Stimulated activated effector memory CD8-positive, alpha-beta T cell treated with anti-CD3 and anti-CD28 coated beads, Interleukin-12 subunit alpha, Interleukin-12 subunit beta, amount 100 ng/mL, for 72 hours (primary cell): ENCODE results near the gene LLCFC1.

Source experiments
- ATAC-seq: fragments of 150-1000 bp; cut with Tn5 transposase; 2 replicates; pipeline ENCODE4 v1.10.0; 2021
- DNase-seq, 2 donors: peaks; one replicate each; pipeline ENCODE4 v3.0.0; 2021 to 2022; ENCODE audit warnings: low spot score in 2 of 2
- H3K27ac Mint-ChIP-seq: one replicate; pipeline ENCODE4 v1.8.0; 2022; ENCODE audit warnings: mild to moderate bottlenecking, mixed read lengths
- H3K36me3 Mint-ChIP-seq: one replicate; pipeline ENCODE4 v1.8.0; 2022; ENCODE audit warnings: mild to moderate bottlenecking, mixed read lengths
- H3K4me1 Mint-ChIP-seq: one replicate; pipeline ENCODE4 v1.8.0; 2022; ENCODE audit warnings: mixed read lengths
- H3K4me3 Mint-ChIP-seq: one replicate; pipeline ENCODE4 v1.8.0; 2022; ENCODE audit warnings: mild to moderate bottlenecking, mixed read lengths
- H3K9me3 Mint-ChIP-seq: one replicate; pipeline ENCODE4 v1.8.0; 2022; ENCODE audit warnings: mixed read lengths

Gene LLCFC1

DNA sequence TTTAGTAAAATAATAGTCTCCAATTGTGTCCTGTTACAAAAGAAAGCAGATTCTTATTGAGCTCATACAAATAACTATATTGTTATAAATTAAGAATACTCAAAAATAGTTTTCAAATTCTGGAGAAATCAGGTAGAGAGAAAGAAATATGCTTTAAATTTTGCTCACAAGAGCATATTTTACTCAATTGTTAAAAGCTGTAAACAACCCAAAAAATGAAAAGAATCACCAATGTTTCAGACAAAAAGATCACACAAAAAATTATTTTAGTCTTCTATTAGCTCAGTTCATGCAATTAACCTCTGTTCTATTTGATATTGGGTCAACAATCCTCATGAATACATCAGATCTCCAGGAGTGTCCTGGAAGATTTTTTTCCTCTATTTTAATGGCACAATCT is 35.2 kb upstream of the LLCFC1 start:
- DNase-seq (no peak), ATAC-seq (no peak)
- Mint-ChIP-seq H3K9me3 (no peaks in the 10 kb centered on the region), H3K27ac (no peak overlapping the region), H3K4me1 (no peaks in the 10 kb centered on the region), H3K4me3 (no peak overlapping the region), H3K36me3 (no peaks in the 10 kb centered on the region)

DNA sequence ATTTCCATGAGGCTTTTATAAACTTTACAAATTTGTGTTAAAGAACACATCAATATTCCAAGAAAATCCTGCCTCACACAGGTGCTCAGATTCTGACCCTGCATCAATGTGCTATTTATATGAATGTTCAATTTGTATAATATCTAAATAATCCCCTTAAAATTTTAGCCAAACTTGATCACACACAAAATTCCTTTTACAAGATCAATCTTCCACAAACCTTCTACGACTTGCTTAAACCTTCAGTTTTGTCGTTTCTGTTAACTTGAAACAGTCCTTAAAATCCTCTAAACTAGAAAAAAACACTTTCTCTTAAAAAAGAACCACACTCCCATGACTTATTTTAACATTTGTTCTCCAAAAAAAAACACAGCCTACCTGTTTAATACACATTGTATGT is 33.5 kb upstream of the LLCFC1 start:
- no peak overlapping the region for H3K27ac Mint-ChIP-seq
- no peaks in the 10 kb centered on the region for H3K36me3 Mint-ChIP-seq
- H3K4me3 Mint-ChIP-seq: no peak overlapping the region
- no peaks in the 10 kb centered on the region for H3K4me1 Mint-ChIP-seq
- DNase-seq: no peak
- ATAC-seq: no peak
- H3K9me3 Mint-ChIP-seq: no peaks in the 10 kb centered on the region

DNA sequence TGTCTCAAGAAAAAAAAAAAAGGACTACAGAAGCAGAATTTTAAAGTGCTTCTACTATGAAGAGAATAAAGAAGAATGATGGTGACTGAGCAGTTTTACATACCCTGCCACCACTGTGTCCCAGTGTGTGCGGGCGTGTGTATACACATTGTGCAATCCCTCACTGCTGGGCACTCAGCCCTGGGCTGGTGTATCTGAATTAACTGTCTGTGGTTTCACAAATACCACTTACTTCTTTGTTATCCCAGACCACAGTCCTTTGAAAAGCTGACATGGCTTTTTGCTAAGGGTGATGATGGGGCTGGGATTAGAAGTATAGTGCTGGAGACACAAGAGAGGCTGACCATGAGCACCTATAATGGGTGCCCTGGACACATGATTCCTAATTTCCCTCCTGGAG is 32.6 kb upstream of the LLCFC1 start:
- ATAC-seq (no peak), DNase-seq (no peak)
- Mint-ChIP-seq H3K36me3 (no peaks in the 10 kb centered on the region), H3K4me3 (no peak overlapping the region), H3K9me3 (no peaks in the 10 kb centered on the region), H3K27ac (no peak overlapping the region), H3K4me1 (no peaks in the 10 kb centered on the region)

DNA sequence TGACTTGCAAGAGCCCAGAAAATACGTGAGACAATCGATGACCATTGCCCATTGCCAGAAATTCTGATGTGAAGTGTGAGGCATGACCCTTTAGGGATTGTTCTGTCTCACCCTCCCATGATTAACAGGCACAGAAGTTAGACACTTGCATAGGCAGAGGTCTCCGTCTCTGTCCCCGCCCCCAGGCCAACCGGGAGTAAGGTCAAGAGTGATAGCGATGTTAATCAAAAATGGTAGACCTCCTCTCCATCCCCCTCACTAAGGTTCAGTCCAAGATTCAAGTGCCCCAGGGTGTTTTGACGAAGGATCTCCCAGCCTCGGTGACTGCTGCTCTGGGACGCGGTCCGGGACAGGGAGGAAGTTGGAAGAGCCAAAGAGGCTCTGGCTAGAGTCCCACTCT is 31.0 kb upstream of the LLCFC1 start:
- Mint-ChIP-seq H3K4me1 (no peaks in the 10 kb centered on the region), H3K9me3 (no peaks in the 10 kb centered on the region), H3K4me3 (no peak overlapping the region), H3K36me3 (no peaks in the 10 kb centered on the region), H3K27ac (no peak overlapping the region)
- DNase-seq (no peak), ATAC-seq (no peak)

DNA sequence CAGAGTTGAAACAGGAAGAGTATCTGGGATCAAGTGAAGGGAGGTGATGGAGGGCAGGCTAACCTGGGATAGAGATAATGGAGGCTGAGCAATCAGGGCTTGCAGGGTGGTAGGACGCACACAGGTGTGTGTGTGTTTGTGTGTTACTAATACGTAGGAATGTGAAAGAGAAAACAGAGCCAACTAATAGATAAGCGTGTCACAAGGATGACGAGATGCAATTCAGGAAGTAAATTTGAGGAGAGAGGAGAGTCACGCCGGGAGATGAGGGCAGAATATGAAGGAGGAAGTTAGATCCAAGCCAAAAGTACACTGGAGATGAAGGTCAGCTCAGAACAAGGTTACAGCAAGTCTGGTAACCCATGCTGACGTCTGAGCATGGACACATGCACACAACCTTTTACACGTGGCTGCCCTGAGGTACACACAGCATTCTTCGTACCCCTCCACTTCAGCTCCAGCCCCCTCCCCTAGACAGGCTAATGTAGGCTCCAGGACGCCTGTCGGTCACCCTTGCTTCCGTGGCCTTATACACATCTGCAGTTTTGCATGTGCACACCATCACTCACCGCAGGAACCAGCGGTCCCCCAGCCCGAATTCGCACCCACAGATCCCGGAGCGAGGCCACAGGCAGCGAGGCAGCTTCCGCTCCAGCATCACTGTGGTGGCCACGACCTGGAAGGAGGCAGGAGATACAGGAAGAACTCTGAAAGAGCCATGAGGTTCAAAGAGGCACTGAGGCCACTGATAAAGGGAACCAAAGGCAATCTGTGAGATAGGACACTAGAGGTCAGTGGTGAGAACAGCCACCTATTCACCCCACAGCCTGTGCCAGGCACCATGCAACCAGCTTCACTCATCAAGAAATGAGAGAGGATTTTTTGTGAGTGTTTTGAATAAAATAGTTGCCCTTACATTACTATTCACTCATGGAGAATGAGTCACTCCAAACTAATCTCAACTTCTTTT is 30.1 kb upstream of the LLCFC1 start:
- no peak overlapping the region for H3K27ac Mint-ChIP-seq
- no peaks in the 10 kb centered on the region for H3K9me3 Mint-ChIP-seq
- DNase-seq (no peak), ATAC-seq (peak; percentile 43)
- no peaks in the 10 kb centered on the region for H3K4me1 Mint-ChIP-seq
- no peak overlapping the region for H3K4me3 Mint-ChIP-seq
- no peaks in the 10 kb centered on the region for H3K36me3 Mint-ChIP-seq

DNA sequence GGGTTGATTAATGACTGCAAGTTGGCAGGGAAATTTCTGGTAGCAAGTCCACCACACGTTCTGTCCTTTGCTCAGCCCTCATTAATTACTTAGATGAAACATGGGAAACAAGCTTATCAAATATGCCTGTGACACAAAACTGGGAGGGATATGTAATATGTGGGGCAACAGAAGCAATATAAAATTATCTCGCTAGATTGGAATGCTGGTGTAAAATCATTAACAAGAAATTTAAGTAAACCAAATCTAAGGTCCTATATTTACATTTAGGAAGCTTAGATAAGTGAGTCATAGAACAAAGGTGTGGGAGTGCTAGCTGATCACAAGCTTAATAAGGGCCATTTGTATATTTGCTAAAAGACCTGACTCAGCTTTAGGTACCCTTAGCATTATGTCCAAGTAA is 29.3 kb upstream of the LLCFC1 start:
- DNase-seq (no peak), ATAC-seq (no peak)
- H3K4me1 Mint-ChIP-seq: no peaks in the 10 kb centered on the region
- H3K9me3 Mint-ChIP-seq: no peaks in the 10 kb centered on the region
- H3K27ac Mint-ChIP-seq: no peak overlapping the region
- H3K4me3 Mint-ChIP-seq: no peak overlapping the region
- no peaks in the 10 kb centered on the region for H3K36me3 Mint-ChIP-seq

DNA sequence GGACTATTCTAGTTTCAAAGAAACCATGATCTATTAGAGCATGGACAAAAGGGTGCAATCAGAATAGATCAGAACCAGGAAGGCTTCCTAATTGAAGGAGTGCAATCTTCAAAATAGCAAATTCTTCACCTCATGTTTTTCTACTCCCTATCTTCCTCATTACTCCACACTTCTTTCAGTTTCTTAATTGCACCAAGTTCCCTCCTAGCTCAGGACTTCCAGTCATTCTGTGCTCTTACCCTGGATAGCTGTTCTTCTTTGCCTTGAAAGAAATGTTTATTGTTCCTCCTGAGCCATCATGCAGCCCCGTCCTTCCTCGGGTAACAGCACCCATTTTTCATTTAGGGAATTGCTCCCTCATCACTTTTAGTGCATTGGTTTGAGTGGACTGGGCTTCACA is 28.8 kb upstream of the LLCFC1 start:
- ATAC-seq (no peak), DNase-seq (no peak)
- H3K9me3 Mint-ChIP-seq: no peaks in the 10 kb centered on the region
- no peaks in the 10 kb centered on the region for H3K4me1 Mint-ChIP-seq
- H3K27ac Mint-ChIP-seq: no peak overlapping the region
- H3K36me3 Mint-ChIP-seq: no peaks in the 10 kb centered on the region
- H3K4me3 Mint-ChIP-seq: no peak overlapping the region

DNA sequence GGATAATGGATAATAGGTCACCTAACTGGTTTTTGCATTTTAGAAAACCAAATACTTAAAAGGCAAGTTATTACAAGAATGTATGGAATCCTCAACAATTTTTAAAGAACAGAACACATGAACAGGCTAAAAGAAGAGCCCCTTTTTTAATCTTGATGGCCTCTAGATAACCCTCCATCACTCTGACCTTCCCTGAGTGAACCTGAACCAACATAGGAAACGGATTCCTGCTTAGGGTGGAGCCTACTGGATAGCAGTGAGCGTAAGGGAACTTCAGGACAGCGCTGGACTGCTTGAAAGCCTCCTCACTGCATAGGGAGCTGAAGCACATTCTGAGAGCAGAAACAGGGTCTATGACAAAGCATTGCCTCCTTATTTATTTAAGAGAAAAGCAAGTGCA is 26.2 kb upstream of the LLCFC1 start:
- Mint-ChIP-seq H3K9me3 (no peaks in the 10 kb centered on the region), H3K4me3 (no peak overlapping the region), H3K27ac (no peak overlapping the region), H3K36me3 (no peaks in the 10 kb centered on the region), H3K4me1 (no peaks in the 10 kb centered on the region)
- no peak for DNase-seq
- ATAC-seq: no peak

DNA sequence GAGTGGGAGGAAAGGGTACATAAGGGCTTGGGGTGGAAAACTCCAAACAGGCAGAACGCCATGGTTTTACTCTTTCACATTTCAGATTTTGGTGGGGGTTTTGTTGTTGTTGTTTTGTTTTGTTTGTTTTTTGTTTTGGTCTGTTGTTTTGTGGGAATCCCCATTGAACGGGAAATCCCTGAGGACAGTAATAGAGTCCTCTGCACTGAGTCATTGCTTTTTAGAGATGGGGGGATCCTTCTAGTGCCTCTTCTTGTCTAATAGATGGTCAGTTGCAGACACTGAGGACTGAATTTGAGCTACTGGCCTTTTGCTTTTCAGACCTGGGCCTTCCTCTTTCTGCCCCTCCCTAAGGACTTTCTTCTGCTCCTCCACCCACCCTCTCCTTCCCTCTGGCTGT is 25.7 kb upstream of the LLCFC1 start:
- DNase-seq (no peak), ATAC-seq (no peak)
- Mint-ChIP-seq H3K9me3 (no peaks in the 10 kb centered on the region), H3K4me1 (no peaks in the 10 kb centered on the region), H3K4me3 (no peak overlapping the region), H3K27ac (no peak overlapping the region), H3K36me3 (no peaks in the 10 kb centered on the region)

DNA sequence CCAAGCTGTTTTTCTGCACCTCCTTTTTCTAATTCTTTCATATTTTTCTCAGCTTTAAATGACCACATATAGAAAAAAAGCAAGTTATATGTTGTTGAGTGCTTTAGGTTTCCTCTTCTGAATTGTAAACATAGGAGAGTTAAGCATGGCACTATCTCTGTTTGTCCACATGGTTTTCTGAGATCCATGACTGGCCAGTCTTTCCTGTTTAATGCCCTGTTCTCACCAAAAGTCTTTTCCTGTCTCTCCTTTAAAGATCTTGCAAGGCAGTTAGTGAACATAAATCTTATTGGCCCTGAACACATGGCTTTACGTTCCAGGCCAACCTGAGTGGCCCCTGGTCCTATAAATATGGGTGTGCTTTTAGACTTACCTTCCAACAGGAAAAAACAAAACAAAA is 25.2 kb upstream of the LLCFC1 start:
- no peaks in the 10 kb centered on the region for H3K9me3 Mint-ChIP-seq
- H3K4me1 Mint-ChIP-seq: no peaks in the 10 kb centered on the region
- no peak overlapping the region for H3K27ac Mint-ChIP-seq
- no peaks in the 10 kb centered on the region for H3K36me3 Mint-ChIP-seq
- ATAC-seq: no peak
- H3K4me3 Mint-ChIP-seq: no peak overlapping the region
- DNase-seq: no peak

DNA sequence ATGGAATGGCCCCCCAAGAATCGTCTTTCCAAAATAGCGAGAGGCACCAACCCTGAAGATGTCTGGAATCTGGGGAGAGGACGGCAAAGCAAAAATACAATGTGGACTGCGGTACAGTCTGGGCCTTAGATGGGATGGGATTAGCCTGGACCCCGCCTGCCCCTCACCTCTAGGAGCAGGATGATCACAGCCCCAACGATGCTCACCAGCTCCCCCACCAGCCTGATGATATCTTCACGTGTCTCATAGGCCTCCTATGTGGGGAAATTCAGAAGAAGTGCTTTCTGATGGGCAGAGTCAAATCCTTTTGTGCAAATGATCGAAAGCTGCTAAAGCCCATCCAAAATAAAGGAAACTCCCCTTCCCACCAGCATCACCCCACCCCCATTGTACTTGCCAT is 24.0 kb upstream of the LLCFC1 start:
- Mint-ChIP-seq H3K9me3 (no peaks in the 10 kb centered on the region), H3K4me1 (no peaks in the 10 kb centered on the region), H3K4me3 (no peak overlapping the region), H3K27ac (no peak overlapping the region), H3K36me3 (no peaks in the 10 kb centered on the region)
- ATAC-seq (no peak), DNase-seq (no peak)

DNA sequence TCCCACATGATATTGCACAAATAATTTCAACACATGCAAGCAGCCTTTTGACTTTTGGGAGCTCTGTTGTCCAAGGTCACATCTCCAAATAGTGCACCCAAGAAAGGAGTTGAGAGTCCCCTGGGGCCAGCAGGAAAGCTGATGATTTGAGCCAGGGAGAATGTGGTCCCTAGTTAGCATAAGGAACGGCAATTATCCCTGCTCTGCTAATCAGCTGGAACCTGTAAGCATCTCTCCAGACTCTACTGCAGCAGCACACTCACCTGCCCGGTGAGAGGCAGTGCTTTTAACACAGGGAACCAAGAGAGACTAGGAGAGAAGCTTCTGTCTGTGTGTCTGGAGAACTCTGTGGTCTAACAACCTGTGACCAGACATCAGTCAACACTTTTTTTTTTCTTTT is 22.8 kb upstream of the LLCFC1 start:
- no peaks in the 10 kb centered on the region for H3K9me3 Mint-ChIP-seq
- H3K36me3 Mint-ChIP-seq: no peaks in the 10 kb centered on the region
- DNase-seq: no peak
- H3K4me3 Mint-ChIP-seq: no peak overlapping the region
- H3K27ac Mint-ChIP-seq: no peak overlapping the region
- no peaks in the 10 kb centered on the region for H3K4me1 Mint-ChIP-seq
- no peak for ATAC-seq

DNA sequence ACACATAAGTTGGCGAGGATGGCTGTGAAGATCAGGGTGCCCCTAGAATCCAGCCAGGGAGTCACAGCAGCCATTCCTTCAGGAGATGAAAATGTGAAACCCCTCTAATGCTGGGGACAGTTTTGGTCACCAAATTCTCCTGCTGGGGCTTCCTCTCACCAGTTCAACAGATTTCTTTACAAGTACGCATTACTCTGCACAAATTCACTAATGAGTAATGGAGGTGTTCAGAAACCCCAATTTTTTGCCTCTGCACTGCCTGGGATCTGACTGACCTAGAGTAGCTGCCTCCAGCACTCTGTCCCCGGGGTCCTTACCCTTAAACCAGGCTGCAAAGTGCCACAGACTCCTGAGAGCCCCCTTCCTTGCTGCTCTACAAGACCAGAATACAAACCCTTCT is 21.8 kb upstream of the LLCFC1 start:
- H3K9me3 Mint-ChIP-seq: no peaks in the 10 kb centered on the region
- ATAC-seq (no peak), DNase-seq (no peak)
- no peak overlapping the region for H3K27ac Mint-ChIP-seq
- H3K4me1 Mint-ChIP-seq: no peaks in the 10 kb centered on the region
- H3K4me3 Mint-ChIP-seq: no peak overlapping the region
- no peaks in the 10 kb centered on the region for H3K36me3 Mint-ChIP-seq

DNA sequence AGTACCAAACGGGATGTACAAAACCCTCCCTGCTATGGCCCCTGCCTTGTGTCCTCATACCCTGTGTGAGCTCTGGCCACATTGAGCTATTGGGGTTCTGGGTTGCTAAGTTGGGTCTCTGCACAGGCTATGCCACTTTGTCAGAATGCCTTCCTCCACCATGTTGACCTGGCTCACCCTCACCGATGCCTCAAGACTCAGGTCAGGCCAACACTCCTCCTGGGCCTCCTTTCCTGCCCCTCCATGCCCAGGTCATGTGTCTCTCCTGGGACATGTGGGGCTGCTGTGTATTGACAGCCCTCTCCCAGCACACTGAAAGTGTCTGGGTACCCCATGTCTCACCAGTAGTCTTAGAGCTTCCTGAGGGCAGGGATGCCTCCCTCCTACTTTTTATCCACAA is 20.4 kb upstream of the LLCFC1 start:
- Mint-ChIP-seq H3K27ac (no peak overlapping the region), H3K9me3 (no peaks in the 10 kb centered on the region), H3K4me3 (no peak overlapping the region), H3K4me1 (no peaks in the 10 kb centered on the region), H3K36me3 (no peaks in the 10 kb centered on the region)
- no peak for DNase-seq
- no peak for ATAC-seq

DNA sequence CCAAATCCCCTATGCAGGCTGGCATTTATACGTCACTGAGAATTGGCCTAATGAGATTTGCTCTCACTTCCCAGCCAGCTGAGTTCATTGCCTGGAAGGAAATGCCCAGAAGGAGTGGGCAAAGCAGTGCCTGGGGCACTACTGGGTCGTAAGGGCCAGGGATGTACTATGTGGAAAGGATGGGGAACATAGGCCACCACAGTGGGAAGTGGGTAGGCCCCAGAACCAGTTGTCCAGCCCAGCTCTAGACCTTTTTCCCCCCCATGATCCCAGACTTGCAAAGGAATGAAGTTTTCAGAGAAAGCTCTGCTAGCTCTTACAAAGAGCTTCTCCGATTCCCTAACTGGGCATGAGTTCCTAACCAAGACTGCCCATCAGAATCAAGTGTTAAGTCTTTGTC is 19.6 kb upstream of the LLCFC1 start:
- ATAC-seq: no peak

DNA sequence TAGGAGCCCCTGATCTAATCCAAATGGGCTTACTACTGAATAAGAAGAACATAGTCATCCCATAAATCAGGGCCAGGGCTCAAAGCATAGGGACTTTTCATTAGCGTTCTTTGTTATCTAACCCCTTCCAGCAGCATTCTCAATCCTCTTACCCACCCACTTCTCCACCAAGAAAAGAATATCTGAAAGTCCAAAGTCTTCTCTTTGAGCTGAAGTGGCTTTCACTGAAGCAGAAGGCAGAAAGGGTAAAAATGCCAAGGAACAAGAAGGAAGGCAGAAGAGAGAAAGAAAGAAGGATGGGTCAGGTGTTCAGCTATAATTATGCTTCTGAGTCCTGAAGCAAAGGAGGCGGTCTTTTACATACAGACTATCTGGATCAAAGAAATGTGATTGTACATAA is 15.9 kb upstream of the LLCFC1 start:
- Mint-ChIP-seq H3K36me3 (no peaks in the 10 kb centered on the region), H3K9me3 (no peaks in the 10 kb centered on the region), H3K27ac (no peak overlapping the region), H3K4me1 (no peaks in the 10 kb centered on the region), H3K4me3 (no peak overlapping the region)
- DNase-seq (no peak), ATAC-seq (no peak)

More for the DNA sequence above, 19.6 kb upstream of the LLCFC1 start:
- no peak for DNase-seq
- Mint-ChIP-seq H3K36me3 (no peaks in the 10 kb centered on the region), H3K4me3 (no peak overlapping the region), H3K27ac (no peak overlapping the region), H3K9me3 (no peaks in the 10 kb centered on the region), H3K4me1 (no peaks in the 10 kb centered on the region)
